ENCODE results near the gene NUDT5.

- no peak for TF ChIP-seq CTCF (IDR thresholded peaks at IDR 0.05)
- no peak for TF ChIP-seq POLR2AphosphoS5 (IDR thresholded peaks at IDR 0.05; ENCODE audit: low read depth, low read length)
- no peak for TF ChIP-seq MAX (IDR thresholded peaks at IDR 0.05; ENCODE audit: low read depth)
- TF ChIP-seq RAD21 (IDR thresholded peaks at IDR 0.05; ENCODE audit: low read length): no peak
- TF ChIP-seq USF1 (IDR thresholded peaks at IDR 0.05; ENCODE audit: borderline replicate concordance, low read depth): no peak
- TF ChIP-seq GATA2 (CRISPR knock-in tag; IDR thresholded peaks at IDR 0.05): no peak
Observed at GRCh38 chr10:12241810-12242529, 46.3 kb upstream of the NUDT5 start.
